Fibroblast of gingiva (primary cell): Measurements from ENCODE around the gene RRP1B.
"Not testable (repeated sequence)": the region's sequence is repeated elsewhere in the genome, so short reads cannot be mapped to it uniquely, and the experiment has no call there.

Source experiments
- DNase-seq: peaks from one replicate; pipeline ENCODE4 v3.0.0-alpha.2; 2011; ENCODE audit warnings: low read depth

Gene RRP1B

DNA sequence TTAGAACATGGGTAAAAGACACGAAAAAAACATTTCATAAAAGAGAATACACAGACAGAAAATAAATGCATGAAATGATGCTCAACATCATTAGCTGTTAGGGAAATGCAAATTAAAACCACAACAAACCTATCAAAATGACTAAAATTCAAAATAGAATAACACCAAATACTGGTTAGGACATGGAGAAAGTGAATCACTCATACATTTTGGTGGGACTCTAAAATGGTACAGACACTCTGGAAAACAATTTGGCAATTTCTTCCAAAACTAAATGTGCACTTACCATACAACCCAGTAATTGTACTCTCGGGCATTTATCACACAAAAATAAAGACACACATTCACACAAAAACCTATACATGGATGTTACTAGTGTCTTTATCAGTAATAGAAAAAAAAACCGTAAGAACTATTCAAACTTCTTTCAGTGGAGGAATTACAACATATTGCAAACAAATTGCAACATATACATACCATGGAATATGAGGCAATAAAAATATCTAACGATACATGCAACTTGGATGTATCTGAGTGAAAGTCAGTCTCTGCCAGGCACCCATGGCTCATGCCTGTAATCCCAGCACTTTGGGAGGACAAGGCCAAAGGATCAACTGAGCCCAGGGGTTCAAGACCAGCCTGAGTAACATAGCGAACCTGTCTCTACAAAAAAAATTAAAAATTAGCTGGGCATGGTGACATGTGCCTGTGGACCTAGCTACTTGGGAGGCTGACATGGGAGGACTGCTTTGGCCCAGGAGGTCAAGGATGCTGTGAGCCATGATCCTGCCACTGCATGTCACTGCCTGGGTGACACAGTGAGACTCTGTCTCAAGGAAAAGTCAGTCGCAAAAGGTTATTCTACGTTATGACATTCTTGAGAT, 19.6 kb upstream of the RRP1B start:
- peak; percentile 89 for DNase-seq

GRCh38 chr21:43640400-43640799, 19.0 kb upstream of the RRP1B start:
- no peak for DNase-seq

DNA sequence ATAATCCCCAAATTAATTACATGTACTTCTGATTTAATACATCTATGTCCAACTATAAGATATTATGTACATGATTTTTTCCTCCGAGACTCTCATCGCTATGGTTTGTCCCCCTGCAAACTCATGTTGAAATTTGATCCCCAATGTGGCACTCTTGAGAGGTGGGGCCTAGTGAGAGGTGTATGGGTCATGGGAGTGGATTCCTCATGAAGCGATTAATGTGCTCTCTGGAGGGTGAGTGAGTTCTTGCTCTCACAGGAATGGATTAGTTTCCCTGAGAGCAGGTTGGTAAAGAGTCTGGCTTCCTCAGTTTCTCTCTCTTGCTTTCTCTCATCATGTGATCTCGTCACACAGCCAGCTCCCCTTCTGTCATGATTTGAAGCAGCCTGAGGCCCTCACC, 16.2 kb upstream of the RRP1B start:
- no peak for DNase-seq

- no peak for DNase-seq
Measured at GRCh38 chr21:43644071-43644470, 15.3 kb upstream of the RRP1B start.

- DNase-seq, result peak; percentile 22
Measured at GRCh38 chr21:43644609-43645008, 14.8 kb upstream of the RRP1B start.

GRCh38 chr21:43645136-43645891, 14.0 kb upstream of the RRP1B start:
- peak; percentile 57 for DNase-seq

DNA sequence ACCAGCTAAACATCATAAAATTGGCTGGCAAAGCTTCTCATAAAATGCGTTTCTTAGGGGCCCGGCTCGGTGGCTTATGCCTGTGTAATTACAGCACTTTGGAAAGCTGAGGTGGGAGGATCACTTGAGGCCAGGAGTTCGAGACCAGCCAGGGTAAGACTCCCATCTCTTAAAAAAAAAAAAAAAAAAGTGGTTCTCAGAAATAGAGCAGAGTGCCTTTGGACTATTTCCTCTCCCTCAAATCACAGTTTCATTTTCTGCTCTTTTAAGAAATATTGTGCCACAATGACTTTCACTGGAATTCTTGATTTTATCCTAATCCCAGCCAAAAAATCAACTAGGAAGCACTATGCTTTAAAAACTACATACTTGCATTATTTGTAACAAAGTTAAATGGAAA, 13.4 kb upstream of the RRP1B start:
- no peak for DNase-seq

- DNase-seq, result peak; percentile 87
Measured at GRCh38 chr21:43646550-43647260, 12.7 kb upstream of the RRP1B start.

DNA sequence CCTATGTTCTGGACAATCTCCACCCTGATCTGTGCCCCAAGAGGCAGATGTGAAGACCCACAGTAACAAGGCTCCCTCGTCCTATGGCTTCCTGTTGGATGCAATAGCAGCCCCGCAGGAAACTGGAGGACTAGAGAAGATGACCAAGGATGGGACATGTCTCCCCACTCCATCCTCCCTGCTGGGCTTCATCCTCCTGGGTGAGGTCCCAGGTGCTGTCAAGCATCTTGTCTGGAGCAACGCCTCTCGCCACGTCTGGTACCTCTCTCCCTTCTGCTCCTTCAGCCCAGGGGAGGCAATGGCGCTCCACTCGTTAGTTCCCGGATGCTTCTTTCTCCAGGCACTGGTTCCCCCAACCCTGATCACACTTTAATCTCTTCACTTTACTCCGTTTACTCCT, 11.2 kb upstream of the RRP1B start:
- no peak for DNase-seq

- DNase-seq, result not testable (repeated sequence)
Measured at GRCh38 chr21:43651926-43652325, 7.4 kb upstream of the RRP1B start.

DNA sequence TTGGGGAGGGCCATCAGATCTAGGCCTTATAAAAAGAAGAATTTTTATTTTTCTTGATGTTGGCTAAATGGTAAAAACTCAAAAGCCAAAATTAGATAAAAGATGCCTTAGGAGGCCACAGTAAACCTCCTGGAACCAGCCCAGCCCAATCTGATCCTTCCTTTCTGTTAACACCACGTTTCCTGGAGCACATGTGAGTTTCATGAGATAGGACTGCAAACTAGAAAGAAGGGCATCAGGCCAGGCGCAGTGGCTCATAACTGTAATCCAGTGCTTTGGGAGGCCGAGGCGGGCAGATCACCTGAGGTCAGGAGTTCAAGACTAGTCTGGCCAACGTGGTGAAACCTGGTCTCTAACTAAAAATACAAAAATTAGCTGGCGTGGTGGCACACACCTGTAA, 6.7 kb upstream of the RRP1B start:
- DNase-seq, result no peak

DNA sequence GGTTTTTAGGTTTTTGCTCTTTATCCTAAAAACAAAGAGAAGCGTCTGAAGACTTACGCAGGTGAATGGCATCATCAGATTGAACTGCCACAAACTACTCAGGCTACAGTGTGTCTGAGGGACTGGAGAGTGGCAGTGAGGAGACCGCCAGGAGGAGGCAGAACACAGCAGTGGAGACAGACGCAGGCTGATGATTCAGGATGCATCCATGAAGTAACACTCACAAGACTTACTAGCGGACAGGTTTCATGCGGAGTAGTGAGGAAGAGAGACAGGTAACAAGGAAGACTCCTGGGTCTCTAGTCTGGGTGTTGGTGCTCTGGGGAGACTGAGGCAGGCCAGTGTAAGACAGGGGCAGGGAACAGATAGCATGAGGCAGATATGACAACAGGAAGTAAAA, 5.7 kb upstream of the RRP1B start:
- no peak for DNase-seq

DNA sequence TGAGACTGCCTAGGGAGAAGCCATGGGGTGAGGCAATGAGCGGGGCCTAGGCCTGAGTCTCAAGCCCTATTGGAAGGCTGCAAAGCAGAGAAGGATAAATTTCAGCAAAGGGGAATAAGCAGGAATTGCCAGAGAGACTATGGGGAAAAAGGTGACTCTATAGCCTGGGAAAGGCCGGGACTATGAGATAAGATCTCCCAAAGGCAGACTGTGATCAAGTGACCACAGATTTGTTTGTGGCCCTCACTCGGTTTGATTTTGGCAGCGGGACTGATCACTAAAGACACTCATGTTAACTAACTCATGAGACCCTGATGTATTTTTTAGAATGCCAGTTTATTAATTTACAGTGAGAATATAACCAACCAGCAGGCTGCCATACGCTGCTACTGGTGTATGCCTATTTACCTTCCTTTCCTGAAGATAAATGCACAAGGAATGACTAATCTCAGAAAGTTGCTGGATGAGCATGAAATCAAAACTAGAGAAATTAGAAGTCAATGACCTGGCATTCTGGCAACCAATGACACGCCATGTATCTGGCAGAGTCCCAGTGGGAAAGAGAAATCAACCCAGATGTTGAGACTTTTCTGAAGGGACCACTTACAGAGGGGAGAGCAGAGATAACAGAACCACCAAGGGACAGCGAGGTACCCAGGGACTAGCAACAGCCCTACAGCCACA, 4.4 kb upstream of the RRP1B start:
- DNase-seq, result peak; percentile 28

DNA sequence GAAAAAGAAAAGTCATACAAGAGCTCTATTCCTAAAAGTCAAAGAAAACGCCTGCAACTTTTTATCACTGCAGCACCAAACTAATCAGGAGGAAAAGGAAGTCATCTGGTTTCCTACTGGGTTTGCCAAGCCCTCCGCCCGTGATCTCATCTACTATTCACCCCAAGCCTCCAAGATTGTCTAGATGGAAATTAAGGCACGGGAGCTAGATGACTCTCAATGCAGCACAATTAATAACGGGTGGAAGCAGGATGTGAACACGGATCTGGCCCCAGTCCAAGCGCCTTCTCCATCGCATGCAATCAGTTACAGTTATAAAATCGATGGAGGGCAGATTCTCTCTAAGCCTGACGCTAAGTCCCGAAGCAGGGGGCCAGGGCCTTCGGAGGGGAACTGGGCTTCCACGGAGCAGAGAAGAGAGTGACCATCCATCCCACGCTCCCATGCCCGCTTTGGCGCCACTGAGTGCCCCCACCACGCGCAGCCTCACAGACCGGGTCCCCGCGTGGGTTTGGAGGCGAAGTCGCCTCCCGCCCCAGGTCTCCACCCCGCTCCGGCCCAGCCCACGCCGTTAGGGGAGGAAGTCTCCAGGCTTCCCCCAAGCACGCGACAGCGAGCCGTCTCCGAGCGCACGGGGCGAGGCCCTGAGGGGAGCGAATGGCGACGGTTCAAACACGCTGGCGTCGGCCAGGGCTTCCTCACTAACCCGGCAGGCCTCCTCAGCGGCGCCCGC, 1.8 kb upstream of the RRP1B start:
- no peak for DNase-seq

GRCh38 chr21:43658088-43658741, 1.1 kb upstream of the RRP1B start:
- DNase-seq, result no peak

GRCh38 chr21:43658769-43659135, 608 bp upstream of the RRP1B start:
- DNase-seq, result no peak

GRCh38 chr21:43662286-43662685, 2.9 kb downstream of the RRP1B start:
- peak; percentile 52 for DNase-seq

GRCh38 chr21:43663033-43663432, 3.7 kb downstream of the RRP1B start:
- no peak for DNase-seq

- no peak for DNase-seq
Measured at GRCh38 chr21:43664358-43664757, 5.0 kb downstream of the RRP1B start.

- DNase-seq, result no peak
Measured at GRCh38 chr21:43665879-43666278, 6.5 kb downstream of the RRP1B start.
